ENCODE data around the gene TAGLN3.

Gene TAGLN3

DNA sequence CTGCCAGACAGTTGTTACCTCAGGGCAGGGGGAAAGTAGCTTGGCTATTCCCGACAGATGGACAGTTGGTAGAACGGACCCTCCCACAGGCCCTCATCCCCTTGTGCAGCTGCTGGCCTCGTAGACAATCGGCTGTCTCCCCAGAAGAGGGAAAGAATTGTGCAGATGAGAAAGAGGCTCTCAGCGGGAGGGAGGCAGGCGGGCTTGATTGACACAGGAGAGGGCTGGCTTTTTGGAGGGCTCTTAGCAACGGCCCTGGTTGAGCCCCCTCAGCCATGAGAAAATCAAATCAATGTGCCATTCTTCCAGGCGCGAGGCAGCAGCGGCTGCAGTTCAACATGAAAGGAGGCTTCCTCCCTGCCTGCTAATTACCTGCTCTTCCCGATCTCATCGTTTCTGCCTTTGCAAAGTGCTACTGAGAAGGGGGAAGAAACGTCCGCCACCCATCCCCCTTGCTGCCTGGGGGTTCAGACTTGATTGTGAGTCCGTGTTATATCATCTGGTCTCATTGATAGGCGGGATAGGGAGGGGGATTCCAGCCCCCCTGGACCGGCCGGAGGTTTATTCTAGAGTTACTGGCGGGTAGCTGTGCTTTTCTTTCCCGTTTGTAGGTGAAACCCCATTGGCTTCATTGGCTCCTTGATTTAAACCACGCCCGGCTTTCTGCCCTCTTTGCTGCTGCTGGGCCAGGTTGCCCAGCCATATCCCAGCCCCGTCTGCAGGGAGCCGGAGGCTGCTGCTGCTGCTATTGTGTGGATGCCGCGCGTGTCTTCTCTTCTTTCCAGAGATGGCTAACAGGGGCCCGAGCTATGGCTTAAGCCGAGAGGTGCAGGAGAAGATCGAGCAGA lies at the start of gene TAGLN3:
TAGLN3 (plus strand) TSS at position 287 of the 848 bp plus-strand sequence; CDS start at position 788, 501 bp downstream.
- no peak for DNase-seq (ENCODE audit: low spot score)

DNA sequence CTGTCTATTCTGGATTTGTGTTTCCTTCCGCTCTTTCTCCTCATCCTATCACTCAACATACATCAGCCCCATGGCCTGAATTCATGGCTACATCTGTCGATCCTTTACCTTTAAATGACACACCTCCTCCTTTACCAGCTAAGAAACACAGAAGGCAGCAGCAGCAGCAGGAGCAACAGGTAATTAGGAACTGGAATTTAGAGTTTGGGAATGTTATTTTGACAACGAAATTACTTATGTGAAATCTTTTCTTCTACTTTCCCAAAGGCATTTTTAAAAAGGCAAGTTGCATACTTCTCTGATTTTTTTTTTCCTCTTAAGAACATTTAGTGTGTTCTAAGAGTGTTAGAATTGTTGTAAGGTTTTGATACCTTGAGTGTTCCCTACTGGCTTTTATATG lies 49.0 kb upstream of the TAGLN3 start:
- no peak for DNase-seq (ENCODE audit: low spot score)

DNA sequence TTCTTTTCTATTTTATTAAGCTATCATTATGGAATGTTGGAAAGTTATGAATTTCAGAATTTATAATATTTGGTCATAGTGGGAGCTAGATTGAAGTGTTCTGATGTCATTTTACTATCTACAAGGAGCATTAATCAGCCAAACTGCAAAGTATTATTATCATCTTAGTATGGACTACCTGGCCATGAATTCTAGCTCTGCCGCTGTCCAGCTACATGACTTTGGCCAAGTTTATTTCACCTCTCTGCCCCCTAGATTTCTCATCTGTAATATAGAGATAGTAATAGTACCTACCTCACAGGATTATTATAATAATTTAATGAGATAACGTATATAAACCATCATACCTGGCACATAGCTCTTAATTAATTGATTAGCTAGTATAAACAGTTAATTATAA lies 47.7 kb upstream of the TAGLN3 start:
- no peak for DNase-seq (ENCODE audit: low spot score)

DNA sequence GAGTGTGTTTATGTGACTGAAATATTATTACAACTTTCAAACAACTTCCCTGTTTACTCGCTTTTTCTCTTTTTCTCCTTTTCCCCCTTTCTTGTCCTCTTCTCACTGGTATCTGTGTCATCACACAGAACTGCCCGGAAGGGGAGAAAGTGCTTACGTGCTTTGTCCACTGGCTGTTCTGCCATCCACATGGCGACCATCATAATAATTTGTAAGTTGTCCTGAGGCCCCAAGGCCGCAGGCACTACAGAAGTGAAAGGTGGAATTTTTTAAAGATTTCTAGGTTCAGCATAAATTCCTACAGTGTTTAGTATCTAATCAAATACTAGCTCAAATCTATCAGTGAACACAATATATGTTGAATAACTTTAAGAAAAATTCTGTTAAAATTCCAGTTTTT lies 46.6 kb upstream of the TAGLN3 start:
- DNase-seq (ENCODE audit: low spot score): no peak

DNA sequence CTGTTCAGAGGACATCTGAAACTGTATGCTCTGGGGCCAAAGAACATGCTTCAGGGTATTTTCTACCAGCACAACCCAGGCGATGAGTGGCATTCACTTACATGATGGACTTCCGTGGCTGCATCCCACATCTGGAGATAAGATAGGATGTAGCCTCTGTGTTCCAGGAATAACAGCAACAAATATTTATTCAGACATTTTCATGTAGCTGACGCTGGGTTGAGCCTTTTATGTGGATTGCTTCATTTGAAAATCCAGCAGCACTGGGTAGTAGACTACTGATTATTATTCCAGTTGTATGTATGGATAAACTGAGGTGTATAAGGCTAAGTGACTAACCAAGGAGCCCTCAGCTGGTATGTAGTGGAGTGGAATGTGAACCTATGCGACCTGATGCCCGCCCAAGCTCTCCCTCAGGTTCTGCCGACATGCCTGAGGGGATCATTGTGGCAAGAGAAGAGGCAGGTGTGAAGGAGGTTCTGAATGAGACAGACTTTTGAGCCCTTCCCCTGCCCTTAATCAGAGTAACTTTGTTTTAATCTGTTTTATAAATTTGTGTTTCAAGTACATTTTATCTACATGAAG lies 45.8 kb upstream of the TAGLN3 start:
- DNase-seq (ENCODE audit: low spot score): no peak

DNA sequence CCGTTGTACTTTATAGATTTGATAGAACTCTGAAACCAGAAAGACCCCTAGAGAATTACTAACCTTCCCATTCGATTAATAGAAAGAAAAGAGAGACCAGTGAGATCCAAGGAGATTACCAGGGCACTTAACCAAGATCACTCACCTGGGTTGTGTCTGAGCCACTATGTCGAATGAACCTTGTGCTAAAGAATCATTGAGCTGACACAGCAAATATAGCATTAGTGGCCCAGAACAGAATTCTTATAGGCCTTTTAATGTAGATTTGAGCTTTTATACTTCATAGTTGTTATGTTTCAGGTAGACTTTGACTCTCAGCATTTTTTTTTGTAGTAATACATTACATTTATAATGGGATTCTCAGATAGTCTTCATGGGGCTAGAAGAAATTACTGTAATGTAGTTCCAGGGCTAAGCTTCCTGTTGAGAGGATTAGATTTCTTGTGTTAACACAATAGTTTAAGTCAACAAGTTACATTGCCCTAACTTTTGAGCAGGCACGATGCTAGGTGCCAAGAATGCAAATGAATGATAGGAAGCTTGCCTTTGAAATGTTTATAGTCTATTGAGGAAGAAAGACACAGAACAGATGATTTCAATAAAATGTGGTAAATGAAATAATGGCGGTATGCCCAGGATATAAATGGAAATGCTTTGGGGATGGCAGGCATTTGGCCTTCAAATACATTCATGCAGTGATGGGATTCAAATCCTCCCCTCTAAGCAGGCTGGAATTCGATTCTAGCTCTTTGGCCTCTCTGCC lies 44.3 kb upstream of the TAGLN3 start:
- no peak for DNase-seq (ENCODE audit: low spot score)

DNA sequence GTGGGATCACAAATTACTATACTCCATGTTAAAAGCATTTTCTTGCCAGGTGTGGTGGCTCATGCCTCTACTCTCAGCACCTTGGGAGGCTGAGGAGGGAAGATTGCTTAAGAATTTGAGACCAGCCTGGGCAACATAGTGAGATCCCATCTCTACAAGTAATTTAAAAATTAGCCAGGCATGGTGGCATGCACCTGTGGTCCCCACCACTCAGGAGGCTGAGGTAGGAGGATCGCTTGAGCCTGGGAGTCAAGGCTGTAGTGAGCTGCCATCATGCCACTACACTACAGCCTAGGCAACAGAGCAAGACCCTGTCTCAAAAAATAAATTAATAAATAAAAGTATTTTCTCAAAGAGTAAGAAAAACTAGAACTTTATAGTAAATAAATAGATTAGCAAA lies 42.8 kb upstream of the TAGLN3 start:
- no peak for DNase-seq (ENCODE audit: low spot score)

DNA sequence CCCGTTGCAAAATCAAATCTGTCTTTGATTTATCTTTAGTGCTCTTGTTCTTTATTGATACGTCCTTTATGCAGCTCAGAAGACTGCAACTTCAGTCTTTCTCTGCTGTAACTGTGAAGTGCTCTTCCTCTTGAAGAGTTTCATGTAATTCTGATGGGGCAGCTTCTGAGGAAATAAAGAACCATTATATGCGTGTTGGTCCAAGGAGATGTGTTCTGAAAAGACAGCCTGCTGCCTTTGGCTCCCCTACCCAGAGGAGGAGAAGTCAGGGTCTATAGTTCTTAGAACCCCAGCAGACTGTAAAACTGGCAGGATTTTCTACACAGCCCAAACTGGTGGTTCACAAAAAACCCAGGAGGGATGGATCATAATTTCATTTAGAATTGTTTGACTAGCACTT lies 42.3 kb upstream of the TAGLN3 start:
- DNase-seq (ENCODE audit: low spot score): no peak

DNA sequence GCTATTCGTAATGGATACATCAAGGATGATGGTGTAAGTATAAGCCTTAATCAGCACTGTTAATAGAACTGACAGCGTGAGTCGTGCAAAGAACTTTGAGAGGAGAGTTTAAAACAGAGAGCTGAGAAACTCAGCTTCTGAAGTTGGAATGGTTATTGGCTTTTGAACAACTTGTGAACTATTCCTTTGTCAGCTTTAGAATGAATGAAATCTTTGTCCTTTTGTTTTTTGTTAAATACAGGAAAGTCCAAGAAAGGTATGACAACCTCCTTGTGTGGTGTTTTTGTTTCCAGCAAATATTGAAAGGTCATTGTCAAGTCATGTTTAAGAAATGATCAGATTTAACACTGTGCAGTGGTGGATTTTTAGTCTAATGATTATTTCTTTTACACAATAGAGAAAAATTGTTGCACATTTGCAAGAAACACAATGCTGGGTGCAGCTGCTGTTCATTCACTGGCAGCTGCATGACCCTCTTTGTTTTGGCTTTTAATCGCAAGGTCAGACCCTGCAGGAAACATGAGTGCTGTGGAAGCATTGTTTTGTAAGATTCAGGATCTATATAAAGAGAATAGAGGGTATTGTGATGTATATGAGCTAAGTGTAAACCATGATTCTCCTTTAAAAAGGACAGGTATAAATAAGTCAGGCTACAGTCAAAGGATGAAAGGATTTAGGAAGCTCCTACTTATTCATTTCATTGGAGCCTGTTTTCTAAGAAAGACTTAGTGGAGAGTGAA lies 41.6 kb upstream of the TAGLN3 start:
- DNase-seq (ENCODE audit: low spot score): no peak

DNA sequence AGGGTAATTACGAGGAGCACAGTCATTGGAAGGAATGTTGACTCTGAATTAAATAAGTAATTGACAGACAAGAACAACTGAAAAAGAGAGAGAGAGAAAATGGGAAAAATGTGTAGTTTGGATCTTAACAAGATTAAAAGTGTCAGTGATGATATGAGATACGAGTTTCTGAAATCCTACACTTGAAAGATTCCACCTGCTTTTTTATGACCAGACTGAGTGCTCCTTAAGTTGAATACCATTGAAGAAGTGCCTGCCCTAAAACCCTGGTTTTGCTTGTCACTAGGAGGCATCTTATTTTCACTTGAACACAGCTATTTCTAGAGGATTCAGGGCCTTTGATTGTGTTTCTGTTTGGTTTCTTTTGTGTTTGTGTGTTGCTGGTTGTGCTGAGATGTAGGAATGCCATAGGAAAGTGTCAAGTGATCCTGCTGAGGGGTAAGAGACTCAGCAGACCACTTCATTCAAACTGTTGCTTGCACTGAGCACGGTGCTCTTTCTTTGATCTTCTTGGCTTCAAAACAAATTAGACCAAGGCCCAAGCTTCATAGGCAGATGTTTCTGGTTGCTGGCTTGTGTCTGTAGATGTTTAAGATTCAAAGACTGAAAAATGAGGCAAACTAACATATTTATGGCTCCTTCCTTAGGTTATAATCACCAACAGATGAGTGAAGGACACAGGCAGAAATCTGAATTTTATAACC lies 37.1 kb upstream of the TAGLN3 start:
- no peak for DNase-seq (ENCODE audit: low spot score)

DNA sequence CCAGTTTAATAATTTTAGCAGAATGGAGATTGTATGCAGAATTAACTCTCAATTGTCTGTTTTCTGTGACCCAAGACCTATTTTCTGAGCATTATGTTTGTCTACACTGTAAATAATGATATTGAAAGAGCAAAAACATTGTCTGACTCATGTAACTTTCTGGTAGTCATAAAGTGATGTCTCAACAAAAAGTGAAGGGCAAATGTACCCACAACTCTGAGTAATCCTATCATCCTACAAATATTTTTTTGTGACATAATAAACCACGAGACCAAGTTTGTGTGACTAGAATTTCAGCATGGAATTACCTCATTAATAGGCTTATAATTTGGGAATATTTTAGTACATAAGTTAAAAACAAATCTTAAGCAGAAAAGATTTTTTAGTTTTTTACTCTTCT lies 35.3 kb upstream of the TAGLN3 start:
- DNase-seq (ENCODE audit: low spot score): no peak

DNA sequence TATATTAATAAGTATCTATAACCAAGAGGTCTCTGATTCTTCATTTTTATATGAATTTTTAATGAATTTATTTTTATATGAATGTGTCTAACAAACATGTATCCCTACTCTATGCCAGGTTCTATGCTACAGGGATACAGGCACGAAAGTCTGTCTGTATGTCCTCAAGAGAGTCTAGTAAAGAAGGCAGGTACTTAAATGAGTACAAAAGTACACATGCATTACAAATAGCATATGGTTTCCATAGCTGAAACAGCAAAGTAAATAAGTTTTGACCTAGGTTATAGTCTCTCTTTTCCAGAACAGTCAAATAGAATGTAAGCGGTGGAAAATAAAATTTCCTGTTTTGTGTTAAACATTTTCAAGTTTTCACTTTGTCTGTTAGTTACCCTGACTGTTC lies 33.2 kb upstream of the TAGLN3 start:
- no peak for DNase-seq (ENCODE audit: low spot score)

DNA sequence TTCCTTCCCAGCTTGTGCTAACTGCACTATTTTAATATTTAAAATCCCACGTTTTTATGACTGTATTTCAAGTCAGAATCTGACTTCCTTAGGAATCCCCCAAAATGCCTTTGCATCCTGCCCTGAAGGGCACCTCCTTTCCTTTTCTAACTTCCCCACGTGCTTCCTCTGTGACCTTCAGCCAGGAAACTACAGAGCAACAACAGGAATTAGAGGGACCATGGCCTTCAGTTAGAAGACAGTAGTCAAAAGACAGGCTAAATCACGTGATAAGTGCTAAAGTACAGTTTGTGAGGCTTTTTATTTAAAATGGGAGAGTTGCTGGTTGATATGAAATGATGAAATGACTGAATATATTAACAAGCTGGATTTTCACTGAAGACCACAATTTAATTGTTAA lies 31.7 kb upstream of the TAGLN3 start:
- no peak for DNase-seq (ENCODE audit: low spot score)

DNA sequence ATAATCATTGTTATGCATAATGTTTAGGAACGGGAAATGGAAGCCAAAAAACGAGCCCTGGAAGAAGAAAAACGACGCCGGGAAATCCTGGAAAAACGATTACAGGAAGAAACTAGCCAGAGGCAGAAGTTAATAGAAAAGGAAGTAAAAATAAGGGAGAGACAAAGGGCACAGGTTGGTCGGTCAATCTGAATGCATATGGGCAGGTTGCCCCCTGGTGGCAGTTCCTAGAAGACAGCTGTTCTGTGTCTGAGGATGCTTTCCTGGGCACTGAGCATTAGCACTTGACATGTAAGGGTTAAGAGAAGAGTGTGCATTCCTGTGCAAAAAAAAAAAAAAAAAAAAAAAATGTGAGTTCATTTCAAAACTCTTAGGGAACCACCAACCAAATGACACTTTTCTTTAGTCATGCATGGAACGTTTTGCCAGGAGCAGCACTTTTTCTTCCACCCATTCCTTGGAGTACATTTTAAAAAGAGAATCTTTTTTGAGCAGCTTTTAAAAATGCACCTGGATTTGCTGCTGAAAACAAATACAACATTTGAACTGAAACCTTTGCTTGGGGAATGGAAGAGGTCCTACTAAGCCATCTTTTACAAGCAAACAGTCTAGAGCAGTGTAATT lies 31.0 kb upstream of the TAGLN3 start:
- DNase-seq (ENCODE audit: low spot score): no peak

DNA sequence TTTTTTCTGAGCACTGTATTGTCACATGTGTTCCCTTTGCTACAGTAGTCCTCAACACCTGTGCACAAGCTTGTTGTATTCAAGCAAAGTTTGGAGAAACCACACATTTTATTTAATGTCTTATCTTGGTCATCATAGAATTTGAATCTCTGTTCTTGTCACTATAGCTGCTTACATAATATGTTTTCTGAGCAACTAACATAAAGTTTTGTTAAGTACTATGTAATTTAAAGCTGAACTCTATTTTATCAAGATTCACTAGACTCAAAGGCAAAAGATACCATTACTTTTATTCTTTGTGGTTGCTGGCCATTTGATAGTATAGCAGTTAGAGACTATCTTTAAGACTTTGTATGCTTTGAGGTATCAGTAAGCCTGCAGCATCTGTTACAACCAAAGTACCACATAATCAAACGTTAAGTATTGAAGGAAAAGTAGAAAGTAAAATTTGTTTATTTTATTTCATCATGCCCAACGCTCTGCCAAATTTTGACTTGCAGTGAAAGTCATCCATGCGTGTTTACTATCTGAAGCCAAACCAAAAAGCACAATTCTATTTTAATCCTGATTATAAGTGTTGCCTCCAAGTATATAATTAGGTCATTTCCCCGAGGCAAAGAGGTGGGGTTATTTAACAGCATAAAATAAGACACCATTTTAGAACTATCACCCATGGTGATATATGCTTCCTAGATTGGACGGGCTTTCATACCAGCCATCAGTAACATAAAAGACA lies 30.2 kb upstream of the TAGLN3 start:
- DNase-seq (ENCODE audit: low spot score): no peak

DNA sequence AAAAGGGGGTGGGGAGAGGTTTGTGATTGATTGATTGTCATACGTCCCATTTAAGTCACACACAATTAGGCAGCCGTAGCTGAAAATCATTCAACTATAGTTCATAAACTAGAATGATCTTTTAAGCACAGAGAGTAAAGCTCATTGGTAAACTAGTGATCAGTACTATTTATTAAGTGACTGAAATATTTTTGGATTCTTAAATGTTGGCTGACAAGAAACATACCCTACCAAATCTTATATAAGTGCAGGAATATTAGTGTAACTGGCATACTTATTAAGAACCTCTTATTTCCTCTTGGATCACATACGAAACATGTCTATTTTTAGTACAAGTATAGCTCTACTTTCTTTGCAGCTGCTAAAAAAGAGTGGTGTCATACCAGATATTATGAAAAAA lies 28.3 kb upstream of the TAGLN3 start:
- DNase-seq (ENCODE audit: low spot score): no peak

DNA sequence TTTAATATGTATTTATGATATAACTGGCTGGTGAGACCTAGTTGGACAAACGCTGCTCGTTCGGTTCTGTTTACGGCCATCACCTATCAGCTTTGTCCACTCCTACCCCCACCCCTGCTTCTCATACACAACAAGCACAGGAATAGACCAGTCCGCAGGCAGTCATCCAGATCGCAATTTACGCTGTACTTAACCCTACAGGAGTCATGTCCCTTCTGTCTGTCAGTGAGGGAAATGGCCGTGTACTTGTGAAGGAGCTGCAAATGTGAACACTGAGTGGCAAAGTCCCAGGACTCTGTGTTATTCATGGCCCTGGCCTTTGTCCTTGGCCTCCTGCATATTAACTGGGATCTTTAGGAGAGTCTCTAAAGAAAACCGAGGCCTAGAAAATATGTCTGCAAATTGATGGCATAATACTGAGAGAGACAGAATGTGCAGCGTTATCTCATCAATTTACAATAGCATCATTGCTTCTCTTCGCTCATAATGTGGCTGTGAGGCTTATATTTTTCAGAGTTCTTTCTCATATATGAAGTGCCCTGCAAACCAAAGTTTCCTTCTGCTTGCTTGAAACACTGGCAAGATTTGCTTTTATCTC lies 27.1 kb upstream of the TAGLN3 start:
- no peak for DNase-seq (ENCODE audit: low spot score)

DNA sequence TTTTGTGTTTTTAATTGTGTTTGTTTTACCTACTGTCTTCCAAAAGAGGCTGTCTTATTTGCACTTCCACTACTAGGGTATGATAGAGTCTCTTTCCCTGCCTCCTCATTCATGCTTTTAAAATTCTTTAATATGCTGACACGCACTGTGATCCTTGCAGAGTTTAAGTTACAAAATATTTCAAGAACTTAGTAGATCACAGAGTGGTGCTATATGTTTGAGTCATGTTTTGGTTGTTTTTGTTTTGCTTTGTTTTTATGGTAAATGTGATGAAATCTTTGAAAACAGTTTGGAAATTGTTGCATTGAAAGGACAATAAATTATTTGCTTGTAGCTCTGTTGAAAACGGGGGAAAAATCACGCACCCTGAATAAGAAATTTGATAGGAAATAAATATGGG lies 25.8 kb upstream of the TAGLN3 start:
- DNase-seq (ENCODE audit: low spot score): no peak

DNA sequence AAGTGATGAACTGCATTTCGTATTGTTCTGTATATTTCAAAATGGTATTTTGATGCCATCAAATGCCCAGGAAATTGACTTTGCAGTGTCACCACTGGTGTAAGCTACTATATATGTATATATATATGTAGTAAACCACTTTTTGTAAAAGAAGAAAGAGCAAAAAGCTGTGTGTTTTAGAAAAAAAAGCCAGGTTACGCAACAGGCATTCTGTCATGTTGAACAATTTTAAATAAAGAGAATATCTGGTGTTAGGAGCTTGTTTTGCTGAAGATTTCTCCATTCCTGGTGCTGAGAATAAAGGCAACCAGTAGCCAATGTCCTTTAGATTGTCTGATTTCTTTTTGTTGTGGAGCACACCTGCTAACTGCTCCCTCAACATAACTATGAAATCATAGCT lies 23.6 kb upstream of the TAGLN3 start:
- DNase-seq (ENCODE audit: low spot score): no peak

DNA sequence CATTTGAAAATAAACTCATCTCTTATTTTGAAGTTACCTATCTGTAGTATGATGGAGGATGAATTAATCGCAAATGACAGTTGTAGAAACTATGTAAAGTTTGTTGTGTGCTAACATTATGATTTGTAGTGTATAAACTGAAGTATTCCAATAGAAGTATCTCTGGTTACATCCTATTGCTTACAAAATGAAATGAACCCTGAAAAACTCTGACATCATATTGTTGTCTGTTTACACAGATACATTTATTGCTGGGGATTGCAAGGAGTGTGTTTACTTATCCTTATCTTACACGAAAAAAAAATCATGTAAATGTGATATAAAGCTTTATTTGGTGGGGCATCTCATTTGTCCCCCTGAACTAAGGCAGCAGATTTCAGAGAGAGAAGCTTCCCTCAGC lies 22.5 kb upstream of the TAGLN3 start:
- no peak for DNase-seq (ENCODE audit: low spot score)
